CD4-positive, alpha-beta T cell treated with Interleukin-2 at 100 ng/mL for 4 hours (primary cell): ENCODE results near the gene ARNT2.
"Not testable (repeated sequence)": the region's sequence is repeated elsewhere in the genome, so short reads cannot be mapped to it uniquely, and the experiment has no call there.

ENCODE experiments used
- DNase-seq: peaks from one replicate; pipeline ENCODE4 v3.0.0-alpha.2; 2020; ENCODE audit warnings: low spot score

The ARNT2 gene

GRCh38 chr15:80615783-80616391, 211.7 kb downstream of the ARNT2 start:
- no peak for DNase-seq

DNA sequence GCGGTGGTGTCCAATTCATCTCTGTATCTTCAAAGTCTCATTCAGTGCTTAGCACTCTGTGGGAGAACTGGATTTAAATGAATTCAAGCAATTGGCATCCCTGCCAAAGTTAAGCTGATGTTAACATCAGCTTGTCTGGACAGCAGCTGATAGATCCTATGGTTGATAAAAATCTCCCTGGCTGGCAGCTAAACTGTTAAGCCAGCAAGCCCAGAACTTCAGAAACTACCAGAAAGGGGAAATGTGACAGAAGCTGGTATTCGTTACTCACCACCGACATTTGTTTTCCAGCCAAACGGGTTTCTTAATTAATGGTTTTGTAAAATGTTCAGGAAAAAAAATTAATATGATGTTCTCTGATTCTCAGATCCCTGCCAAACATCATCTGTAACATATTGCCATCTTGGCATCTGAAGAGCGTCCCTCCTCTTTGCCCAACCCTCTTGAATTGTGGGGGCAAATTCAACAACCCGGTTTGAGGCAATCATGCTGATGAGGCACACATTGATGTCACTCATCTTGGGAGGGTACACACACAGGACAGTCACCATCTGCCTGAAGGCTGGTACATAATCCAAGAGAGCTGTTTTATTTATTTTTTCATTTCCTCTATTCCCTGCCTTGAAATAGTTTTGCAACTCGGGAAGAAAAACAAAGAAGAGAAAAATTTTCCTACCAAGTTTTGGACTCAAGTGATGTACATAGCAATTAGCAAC, 214.7 kb downstream of the ARNT2 start:
- no peak for DNase-seq

GRCh38 chr15:80619680-80620079, 215.5 kb downstream of the ARNT2 start:
- DNase-seq, result no peak

DNA sequence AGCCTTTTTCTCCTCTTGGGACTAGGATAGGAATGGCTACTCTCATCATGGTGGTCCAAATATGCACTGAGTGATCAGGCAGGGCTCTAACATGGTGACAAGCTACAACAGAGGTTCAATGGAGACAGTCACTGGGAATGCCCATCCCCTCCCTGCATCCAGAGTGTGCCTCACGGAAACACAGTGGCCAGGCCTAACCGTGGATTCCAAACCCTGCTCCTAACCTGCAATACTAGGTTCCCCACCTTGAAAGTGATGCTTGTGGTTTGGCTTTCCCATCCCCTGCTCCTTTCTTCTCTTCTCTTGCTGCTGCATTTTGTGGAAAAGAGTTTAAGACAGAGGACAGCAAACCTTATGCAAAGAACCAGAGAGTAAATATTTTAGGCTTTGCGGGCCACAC, 216.0 kb downstream of the ARNT2 start:
- no peak for DNase-seq

DNA sequence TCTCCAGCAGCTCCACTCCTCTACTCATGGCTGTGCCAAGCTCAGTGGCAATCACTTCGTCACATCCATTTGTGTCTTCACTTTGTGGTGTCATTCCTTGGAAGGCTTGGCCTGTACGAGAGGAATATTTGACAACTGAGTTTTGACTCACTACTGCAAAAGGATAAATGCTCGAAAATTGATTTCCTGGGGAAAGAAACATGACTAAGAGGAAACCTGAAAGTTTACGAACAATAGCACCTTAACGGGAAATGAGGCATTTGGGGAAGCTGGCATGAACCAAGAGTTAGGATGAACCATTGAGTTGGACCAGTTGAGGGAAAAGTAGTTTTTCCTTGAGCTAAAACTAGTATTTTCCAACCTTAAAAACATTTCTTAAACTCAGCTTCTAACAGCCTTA, 216.7 kb downstream of the ARNT2 start:
- no peak for DNase-seq

- DNase-seq, result no peak
These were observed 222.5 kb downstream of the ARNT2 start for GRCh38 chr15:80626643-80627120.

DNA sequence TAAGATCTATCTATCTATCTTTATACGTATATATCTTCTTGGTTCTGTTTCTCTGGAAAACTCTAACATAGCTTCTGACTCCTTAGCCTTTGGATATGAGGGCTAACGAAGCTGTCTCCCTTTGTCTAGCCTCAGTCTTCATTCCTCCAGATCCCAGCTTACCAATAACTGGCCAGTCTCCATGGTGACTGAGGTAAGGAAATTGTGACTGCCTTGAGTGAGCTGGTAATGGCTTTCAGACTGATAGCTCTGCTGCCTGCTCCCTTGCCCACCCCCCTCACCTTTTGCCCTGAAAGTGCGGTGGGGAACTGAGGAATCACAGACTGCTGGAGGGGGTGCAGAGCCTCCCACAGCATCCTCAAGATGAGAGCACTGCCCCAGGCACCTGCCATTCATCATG, 225.2 kb downstream of the ARNT2 start:
- no peak for DNase-seq

GRCh38 chr15:80630981-80631380, 226.8 kb downstream of the ARNT2 start:
- no peak for DNase-seq

- no peak for DNase-seq
These were observed 229.0 kb downstream of the ARNT2 start for GRCh38 chr15:80633221-80633620.

DNA sequence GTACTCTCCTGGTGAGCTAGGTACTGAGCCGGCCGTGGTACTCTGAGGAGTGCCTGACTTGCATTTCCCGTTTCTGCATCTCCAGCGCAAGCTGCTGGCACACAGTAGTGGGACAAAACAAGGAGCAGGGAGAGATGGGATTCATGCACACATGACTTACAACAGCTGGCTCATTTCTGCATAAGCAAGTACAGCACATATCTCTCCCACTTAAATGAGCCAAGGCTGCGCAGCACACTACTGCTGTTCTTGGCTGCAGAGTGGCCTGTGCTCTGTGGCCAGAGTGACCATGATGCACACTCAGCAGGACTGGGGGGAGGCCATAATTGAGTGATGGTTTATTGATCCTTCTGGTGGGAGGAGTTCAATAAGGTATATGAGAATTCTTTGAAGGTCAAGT, 231.8 kb downstream of the ARNT2 start:
- no peak for DNase-seq

DNA sequence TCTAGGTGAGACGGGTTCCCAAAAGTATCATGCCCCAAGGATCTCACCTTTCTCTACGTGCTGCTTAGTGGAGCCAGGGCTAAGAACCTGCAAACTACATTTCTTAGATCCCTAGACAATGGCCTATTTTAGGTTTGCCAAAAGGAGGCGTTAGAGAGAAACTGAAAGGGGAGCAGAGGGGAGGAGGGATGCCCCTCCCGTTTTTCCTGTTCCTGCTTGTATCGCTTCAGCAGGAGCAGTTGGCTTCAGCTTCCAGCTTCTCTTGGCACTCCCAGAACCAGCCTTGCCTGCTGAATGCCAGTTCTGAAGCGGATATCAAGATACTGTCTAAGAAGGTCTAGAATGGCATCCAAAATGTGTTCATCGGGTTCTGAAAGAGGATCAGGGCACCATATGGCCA, 232.5 kb downstream of the ARNT2 start:
- DNase-seq, result no peak

DNA sequence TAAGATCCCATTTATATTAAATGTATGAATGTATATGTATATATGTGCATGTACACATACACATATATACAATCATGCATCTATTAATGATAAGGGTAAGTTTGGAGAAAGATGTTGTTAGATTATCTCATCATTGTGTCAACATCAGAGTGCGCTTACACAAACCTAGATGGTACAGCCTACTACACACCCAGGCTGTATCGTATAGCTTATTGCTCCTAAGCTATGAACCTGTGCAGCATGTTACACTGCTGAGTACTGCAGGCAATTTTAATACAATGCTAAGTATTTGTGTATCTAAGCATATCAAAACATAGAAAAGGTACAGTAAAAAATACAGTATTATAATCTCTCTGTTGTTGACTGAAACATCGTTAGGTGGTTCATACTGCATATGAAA, 233.6 kb downstream of the ARNT2 start:
- no peak for DNase-seq

DNA sequence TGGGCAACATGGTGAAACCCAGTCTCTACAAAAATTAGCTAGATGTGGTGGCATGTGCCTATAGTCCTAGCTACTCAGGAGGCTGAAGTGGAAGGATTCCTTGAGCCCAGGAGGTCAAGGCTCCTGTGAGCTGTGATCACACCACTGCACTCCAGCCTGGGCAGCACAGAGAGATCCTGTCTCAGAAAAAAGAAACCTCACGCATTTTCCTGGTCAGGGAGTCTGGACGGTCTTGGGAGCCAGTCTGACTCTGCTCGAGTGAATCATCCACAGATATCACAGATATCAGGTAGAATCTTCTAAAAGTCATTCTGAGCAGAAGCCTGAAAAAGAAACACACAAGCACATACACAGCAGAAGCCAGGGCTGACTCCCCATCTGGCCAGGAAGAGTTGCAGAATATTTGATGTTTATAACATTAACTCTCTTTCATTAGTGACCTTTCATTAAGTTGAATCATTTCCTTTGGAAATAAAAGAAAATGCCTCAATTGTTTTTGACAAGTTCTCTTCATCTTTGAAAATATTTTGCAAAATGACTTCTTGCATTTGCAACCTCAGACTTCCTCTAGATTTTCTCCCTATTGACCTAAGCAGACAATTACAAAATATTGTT, 234.5 kb downstream of the ARNT2 start:
- DNase-seq, result no peak

- no peak for DNase-seq
These were observed 235.0 kb downstream of the ARNT2 start for GRCh38 chr15:80639168-80639555.

- DNase-seq, result no peak
These were observed 236.4 kb downstream of the ARNT2 start for GRCh38 chr15:80640531-80641121.

- no peak for DNase-seq
These were observed 237.2 kb downstream of the ARNT2 start for GRCh38 chr15:80641384-80641783.

DNA sequence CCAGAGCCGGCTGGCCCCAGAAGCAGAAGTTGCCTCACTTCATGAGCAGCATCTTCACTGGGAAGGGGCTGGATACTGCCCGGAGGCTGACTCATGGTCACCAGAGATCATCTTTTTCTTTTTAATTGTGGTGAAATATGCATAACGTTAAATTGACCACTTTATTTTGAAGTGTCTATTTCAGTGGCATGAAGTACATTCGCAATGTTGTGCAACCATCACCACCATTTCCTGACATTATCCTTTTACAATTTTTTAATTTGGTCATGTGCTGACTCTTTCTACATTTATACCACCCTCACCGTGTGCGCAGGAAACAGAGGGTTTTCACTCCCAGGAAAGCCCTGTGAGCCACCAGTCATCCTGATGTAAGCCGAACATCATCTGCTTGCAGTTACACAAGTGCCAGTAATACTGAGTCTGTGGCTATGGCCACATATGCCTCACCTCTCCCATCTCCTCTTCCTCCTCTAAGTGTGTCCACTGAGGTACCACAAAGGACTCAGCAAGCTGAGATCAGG, 239.3 kb downstream of the ARNT2 start:
- no peak for DNase-seq

GRCh38 chr15:80645494-80646065, 241.4 kb downstream of the ARNT2 start:
- no peak for DNase-seq

- DNase-seq, result not testable (repeated sequence)
These were observed 243.2 kb downstream of the ARNT2 start for GRCh38 chr15:80647424-80647823.
